GM21447 (cell line): Measurements from ENCODE around the gene RAC2.

Experiments
- ATAC-seq: cut with Tn5 transposase; IDR thresholded peaks from one replicate; pipeline ENCODE4 v1.9.1; 2021; ENCODE audit not compliant: unreplicated experiment

RAC2 gene

GRCh38 chr22:37222440-37222971 is 21.6 kb downstream of the RAC2 start:
- no peak for ATAC-seq

GRCh38 chr22:37221424-37222333 is 22.4 kb downstream of the RAC2 start:
- no peak for ATAC-seq

GRCh38 chr22:37220543-37220981 is 23.5 kb downstream of the RAC2 start:
- ATAC-seq = no peak

- no peak for ATAC-seq
Observed at GRCh38 chr22:37219533-37219932, 24.5 kb downstream of the RAC2 start.

- ATAC-seq = peak; percentile 79
Observed at GRCh38 chr22:37218771-37219411, 25.2 kb downstream of the RAC2 start.

GRCh38 chr22:37218399-37218770 is 25.7 kb downstream of the RAC2 start:
- ATAC-seq = no peak

GRCh38 chr22:37215890-37216289 is 28.2 kb downstream of the RAC2 start:
- ATAC-seq = no peak

GRCh38 chr22:37214731-37215030 is 29.4 kb downstream of the RAC2 start:
- ATAC-seq = no peak

- no peak for ATAC-seq
Observed at GRCh38 chr22:37213941-37214730, 29.9 kb downstream of the RAC2 start.

- no peak for ATAC-seq
Observed at GRCh38 chr22:37213218-37213855, 30.7 kb downstream of the RAC2 start.

GRCh38 chr22:37212174-37212906 is 31.7 kb downstream of the RAC2 start, which contains the start of gene SSTR3:
TSS of gene SSTR3 (minus strand) at chr22:37212477. CDS start at chr22:37207803, 4,674 bp downstream.
- no peak for ATAC-seq

- no peak for ATAC-seq
Observed at GRCh38 chr22:37211866-37212173, 32.2 kb downstream of the RAC2 start.

- ATAC-seq = no peak
Observed at GRCh38 chr22:37211075-37211865, 32.8 kb downstream of the RAC2 start.

- no peak for ATAC-seq
Observed at GRCh38 chr22:37210041-37210803, 33.8 kb downstream of the RAC2 start.

- ATAC-seq = no peak
Observed at GRCh38 chr22:37209140-37209845, 34.8 kb downstream of the RAC2 start.

- ATAC-seq = no peak
Observed at GRCh38 chr22:37208401-37209139, 35.5 kb downstream of the RAC2 start.

- no peak for ATAC-seq
Observed at GRCh38 chr22:37207981-37208380, 36.1 kb downstream of the RAC2 start.
